Transverse colon (tissue), 3 donors: ENCODE results near the gene GLIPR2.

Experiments used
- EP300 ChIP-seq: sonication (generic); formaldehyde crosslinking; IDR thresholded peaks from one replicate; pipeline ENCODE4 v1.6.1; 2017; ENCODE audit warnings: antibody characterized with exemption, low read depth
- TF ChIP-seq, protein P1 (sequence below), 5 experiments: fragments of 200-600 bp in 3 of 5; fragments of 450-650 bp in 2 of 5; sonication (generic) in 3 of 5; IDR thresholded peaks; 1 replicate in 2 of 5; 2 replicates in 3 of 5; pipeline ENCODE4 v1.5.1; 2016 to 2017; ENCODE audit warnings: antibody characterized with exemption in 5 of 5, inconsistent platforms in 3 of 5, mild to moderate bottlenecking in 2 of 5, moderate library complexity in 1 of 5

DNA sequence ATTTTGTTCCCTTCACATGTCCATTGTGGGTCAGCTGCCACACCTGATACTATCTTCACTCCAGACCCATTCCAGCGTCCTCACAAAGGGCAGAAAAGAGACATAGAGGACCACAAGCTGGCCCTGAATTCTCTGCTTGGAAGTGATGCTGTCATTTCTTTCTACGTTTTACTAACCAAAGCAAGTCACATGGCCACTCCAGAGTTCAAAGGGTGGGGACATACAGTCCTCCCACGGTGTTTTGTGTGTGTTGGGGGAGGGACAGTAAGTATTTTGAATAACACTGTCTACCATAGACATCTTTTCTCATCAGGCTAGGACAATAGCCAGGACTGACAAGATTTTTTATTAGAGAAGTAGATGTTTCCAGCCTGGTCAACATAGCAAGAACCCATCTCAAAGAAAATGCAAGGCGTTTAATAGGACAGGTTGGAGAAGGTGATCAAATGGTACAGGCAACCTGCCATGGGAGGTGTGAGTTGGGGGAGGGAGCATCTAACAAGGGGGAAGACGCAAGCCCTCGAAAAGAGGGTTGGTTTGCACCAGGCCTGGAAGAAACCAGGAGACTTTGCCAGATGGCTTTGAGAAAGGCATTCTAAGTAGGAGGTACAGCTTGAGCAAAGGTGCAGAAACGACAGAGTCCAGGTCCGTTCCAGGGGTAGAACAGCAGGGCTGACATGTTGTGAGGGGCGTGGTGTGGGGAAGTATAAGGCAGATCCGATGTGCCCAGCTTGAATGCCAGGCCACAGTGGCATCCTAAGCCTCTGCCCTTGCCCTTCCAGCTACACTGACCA is 11.3 kb upstream of the GLIPR2 start:
- TF ChIP-seq, protein P1, sequence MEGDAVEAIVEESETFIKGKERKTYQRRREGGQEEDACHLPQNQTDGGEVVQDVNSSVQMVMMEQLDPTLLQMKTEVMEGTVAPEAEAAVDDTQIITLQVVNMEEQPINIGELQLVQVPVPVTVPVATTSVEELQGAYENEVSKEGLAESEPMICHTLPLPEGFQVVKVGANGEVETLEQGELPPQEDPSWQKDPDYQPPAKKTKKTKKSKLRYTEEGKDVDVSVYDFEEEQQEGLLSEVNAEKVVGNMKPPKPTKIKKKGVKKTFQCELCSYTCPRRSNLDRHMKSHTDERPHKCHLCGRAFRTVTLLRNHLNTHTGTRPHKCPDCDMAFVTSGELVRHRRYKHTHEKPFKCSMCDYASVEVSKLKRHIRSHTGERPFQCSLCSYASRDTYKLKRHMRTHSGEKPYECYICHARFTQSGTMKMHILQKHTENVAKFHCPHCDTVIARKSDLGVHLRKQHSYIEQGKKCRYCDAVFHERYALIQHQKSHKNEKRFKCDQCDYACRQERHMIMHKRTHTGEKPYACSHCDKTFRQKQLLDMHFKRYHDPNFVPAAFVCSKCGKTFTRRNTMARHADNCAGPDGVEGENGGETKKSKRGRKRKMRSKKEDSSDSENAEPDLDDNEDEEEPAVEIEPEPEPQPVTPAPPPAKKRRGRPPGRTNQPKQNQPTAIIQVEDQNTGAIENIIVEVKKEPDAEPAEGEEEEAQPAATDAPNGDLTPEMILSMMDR (IDR thresholded peaks at IDR 0.05), result no peak
- no peak for TF ChIP-seq EP300
